Vagina (tissue), 2 donors: ENCODE data around the gene VIL1. TPM values are rescaled to one million over a fixed set of nuclear protein-coding genes. Genes with fewer than 3 reads are reported as not detected.
A peak's percentile ranks its signal among the peaks of the same experiment; 100 is the strongest.

Experiments
- DNase-seq, 2 donors: peaks; one replicate each; pipeline ENCODE4 v3.0.0-alpha.2; 2017; ENCODE audit errors: extremely low spot score in 2 of 2
- H3K27ac ChIP-seq: fragments of 200-600 bp; sonication (generic); one replicate; pipeline ENCODE4 v1.5.1; 2019
- H3K27me3 ChIP-seq: fragments of 200-600 bp; sonication (generic); one replicate; pipeline ENCODE4 v1.5.1; 2019
- H3K36me3 ChIP-seq, 2 donors: fragments of 200-600 bp; sonication (generic); one replicate each; pipeline ENCODE4 v1.5.1; 2017 to 2019
- H3K4me1 ChIP-seq: fragments of 200-600 bp; sonication (generic); one replicate; pipeline ENCODE4 v1.5.1; 2019
- H3K4me3 ChIP-seq, 2 donors: fragments of 200-600 bp; sonication (generic); 1 replicate in 1 of 2; 2 replicates in 1 of 2; pipeline ENCODE4 v1.5.1; 2016 to 2019
- H3K9me3 ChIP-seq: fragments of 200-600 bp; sonication (generic); one replicate; pipeline ENCODE4 v1.5.1; 2019
- CTCF ChIP-seq, 3 experiments: fragments of 450-650 bp in 2 of 3; fragments of 200-600 bp in 1 of 3; sonication (generic) in 1 of 3; IDR thresholded peaks; one replicate each; pipeline ENCODE4 v1.5.1; 2017 to 2019; ENCODE audit warnings: antibody characterized with exemption in 3 of 3, mild to moderate bottlenecking in 2 of 3, moderate library complexity in 2 of 3
- POLR2A ChIP-seq, 2 donors: fragments of 450-650 bp; IDR thresholded peaks; one replicate each; pipeline ENCODE4 v1.6.1; 2017; ENCODE audit warnings: antibody characterized with exemption in 2 of 2, mild to moderate bottlenecking in 2 of 2, moderate library complexity in 2 of 2
- POLR2AphosphoS5 ChIP-seq, 2 donors: sonication (generic); formaldehyde crosslinking; IDR thresholded peaks; one replicate each; pipeline ENCODE4 v1.9.0; 2017; ENCODE audit warnings: antibody characterized with exemption in 2 of 2, mild to moderate bottlenecking in 2 of 2, low read depth in 1 of 2; ENCODE audit not compliant: insufficient read depth in 1 of 2
- intact Hi-C: fragments of 100-400 bp; cut with DNase I; formaldehyde crosslinking; loops from one replicate; pipeline ENCODE4 v1.15.1; 2023
- total RNA-seq: library from RNA; depleted of rRNA; stranded (reverse); fragments of >200 nt; gene quantifications from one replicate; pipeline ENCODE4 v1.2.3, GENCODE V29; 2016

Gene VIL1
- total RNA-seq, 1 donor from 2014 or later, result not detected

DNA sequence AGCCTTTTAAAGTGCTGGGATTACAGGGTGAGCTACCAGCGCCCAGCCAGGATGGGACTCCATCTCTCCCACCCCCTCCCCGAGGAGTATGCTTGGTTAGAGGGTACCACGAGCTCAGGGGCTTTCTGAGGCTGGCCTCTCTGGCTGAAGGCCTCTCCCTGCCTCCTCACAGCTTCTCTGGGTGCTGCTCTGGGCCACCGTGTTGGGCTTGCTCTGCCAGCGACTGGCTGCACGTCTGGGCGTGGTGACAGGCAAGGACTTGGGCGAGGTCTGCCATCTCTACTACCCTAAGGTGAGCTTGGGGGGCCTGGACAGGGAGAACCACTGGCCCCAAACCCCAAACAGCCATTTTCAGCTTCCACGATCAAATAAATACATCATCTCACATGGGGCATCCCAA, 33.9 kb upstream of the VIL1 start:
- Histone ChIP-seq H3K4me3 (no peak overlapping the region), H3K9me3 (no peaks in the 10 kb centered on the region), H3K27me3 (no peaks in the 10 kb centered on the region), H3K4me1 (peaks cover 21% of the 10 kb centered on the region), H3K27ac (no peak overlapping the region), H3K36me3 (no peaks in the 10 kb centered on the region)
- intact Hi-C loops, result no loop called here
- TF ChIP-seq POLR2A (IDR thresholded peaks at IDR 0.05), result no peak
- TF ChIP-seq POLR2AphosphoS5 (IDR thresholded peaks at IDR 0.05; ENCODE audit: insufficient read depth in 1 of 2, low read depth in 1 of 2), result no peak
- no peak for TF ChIP-seq CTCF (IDR thresholded peaks at IDR 0.05)
- DNase-seq, result no peak

GRCh38 chr2:218386505-218387368, 32.2 kb upstream of the VIL1 start:
- no peak for DNase-seq
- intact Hi-C loops, result no loop called here
- H3K27me3 ChIP-seq, result no peaks in the 10 kb centered on the region
- TF ChIP-seq CTCF (IDR thresholded peaks at IDR 0.05) (no peak), POLR2AphosphoS5 (IDR thresholded peaks at IDR 0.05; ENCODE audit: insufficient read depth in 1 of 2, low read depth in 1 of 2) (no peak), POLR2A (IDR thresholded peaks at IDR 0.05) (no peak)
- H3K9me3 ChIP-seq, result no peaks in the 10 kb centered on the region
- no peak overlapping the region for H3K4me3 ChIP-seq
- H3K36me3 ChIP-seq, result no peaks in the 10 kb centered on the region
- no peak overlapping the region for H3K27ac ChIP-seq
- H3K4me1 ChIP-seq, result peaks cover 21% of the 10 kb centered on the region

DNA sequence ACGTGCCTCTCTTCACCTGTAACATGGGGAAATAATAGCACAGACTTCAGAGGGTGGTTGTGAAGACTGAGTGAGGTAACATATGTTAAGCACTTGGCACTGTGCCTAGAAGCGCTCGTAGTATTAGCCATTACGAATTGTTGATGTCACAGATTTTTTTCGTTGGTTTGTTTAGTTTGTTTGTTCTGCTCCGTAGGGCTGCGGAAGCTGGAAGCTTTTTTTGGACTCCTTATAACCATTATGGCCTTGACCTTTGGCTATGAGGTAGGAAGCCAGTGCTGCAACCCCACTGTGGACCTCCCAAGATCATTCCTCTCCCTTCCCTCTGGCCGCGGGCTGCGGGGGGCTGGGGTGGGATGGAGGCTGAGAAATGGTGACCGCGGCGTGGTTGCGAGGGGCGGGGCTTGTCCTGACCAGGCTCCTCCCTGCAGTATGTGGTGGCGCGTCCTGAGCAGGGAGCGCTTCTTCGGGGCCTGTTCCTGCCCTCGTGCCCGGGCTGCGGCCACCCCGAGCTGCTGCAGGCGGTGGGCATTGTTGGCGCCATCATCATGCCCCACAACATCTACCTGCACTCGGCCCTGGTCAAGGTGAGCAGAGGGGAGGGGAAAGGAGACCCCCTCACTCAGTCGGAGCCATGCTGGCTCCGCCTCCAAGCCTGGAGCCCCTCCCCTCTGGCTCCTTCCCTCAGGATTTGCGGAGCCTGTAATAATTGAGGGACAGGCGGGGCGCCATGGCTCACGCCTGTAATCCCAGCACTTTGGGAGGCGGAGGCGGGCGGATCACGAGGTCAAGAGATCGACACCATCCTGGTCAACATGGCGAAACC, 31.3 kb upstream of the VIL1 start:
- no peak for DNase-seq
- Histone ChIP-seq H3K27me3 (no peaks in the 10 kb centered on the region), H3K4me1 (peaks cover 21% of the 10 kb centered on the region), H3K27ac (peak overlapping the region; percentile 47), H3K9me3 (no peaks in the 10 kb centered on the region), H3K4me3 (peak overlapping the region; percentile 12 to 29), H3K36me3 (no peaks in the 10 kb centered on the region)
- TF ChIP-seq POLR2AphosphoS5 (IDR thresholded peaks at IDR 0.05; ENCODE audit: insufficient read depth in 1 of 2, low read depth in 1 of 2) (peak in 1 of 2 donors; percentile 56), CTCF (IDR thresholded peaks at IDR 0.05) (no peak)
- intact Hi-C loops, result no loop called here

DNA sequence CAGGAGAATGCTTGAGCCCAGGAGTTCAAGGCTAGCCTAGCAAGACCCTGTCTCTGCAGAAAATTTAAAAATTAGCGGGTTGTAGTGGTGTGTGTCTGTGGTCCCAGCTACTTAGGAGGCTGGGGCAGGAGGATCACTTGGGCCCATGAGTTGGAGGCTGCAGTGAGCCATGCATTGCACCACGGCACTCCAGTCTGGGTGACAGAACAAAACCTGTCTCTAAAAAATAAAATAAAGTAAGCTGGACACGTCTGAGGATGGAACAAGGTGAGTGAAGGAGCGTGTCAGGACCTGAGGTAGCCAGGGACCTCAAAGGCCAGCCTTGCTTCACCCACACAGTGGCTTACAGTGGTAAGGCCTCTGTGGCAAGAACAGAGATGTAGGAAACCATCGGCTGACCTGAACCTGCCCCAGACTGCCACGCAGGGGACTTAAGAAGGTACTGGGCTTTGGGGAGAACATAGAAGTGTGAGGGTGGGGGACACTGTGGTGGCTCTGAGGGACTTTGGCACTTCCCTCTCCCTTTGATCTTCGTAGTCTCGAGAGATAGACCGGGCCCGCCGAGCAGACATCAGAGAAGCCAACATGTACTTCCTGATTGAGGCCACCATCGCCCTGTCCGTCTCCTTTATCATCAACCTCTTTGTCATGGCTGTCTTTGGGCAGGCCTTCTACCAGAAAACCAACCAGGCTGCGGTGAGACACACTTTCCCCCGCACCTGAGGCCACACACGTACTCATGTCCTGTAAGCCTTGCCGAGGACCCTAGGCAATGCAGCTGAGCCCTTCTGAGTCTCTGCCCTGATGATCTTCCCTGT, 29.4 kb upstream of the VIL1 start:
- no peaks in the 10 kb centered on the region for H3K9me3 ChIP-seq
- intact Hi-C loops, result no loop called here
- no peaks in the 10 kb centered on the region for H3K36me3 ChIP-seq
- no peak for TF ChIP-seq POLR2A (IDR thresholded peaks at IDR 0.05)
- no peak for TF ChIP-seq POLR2AphosphoS5 (IDR thresholded peaks at IDR 0.05; ENCODE audit: insufficient read depth in 1 of 2, low read depth in 1 of 2)
- TF ChIP-seq CTCF (IDR thresholded peaks at IDR 0.05), result no peak
- peaks cover 14% of the 10 kb centered on the region for H3K4me1 ChIP-seq
- no peak for DNase-seq
- no peak overlapping the region for H3K4me3 ChIP-seq
- no peak overlapping the region for H3K27ac ChIP-seq
- H3K27me3 ChIP-seq, result no peaks in the 10 kb centered on the region
